GM03348 (cell line): ENCODE results near the gene NMT1.
"Not testable (repeated sequence)": the region's sequence is repeated elsewhere in the genome, so short reads cannot be mapped to it uniquely, and the experiment has no call there.

Experiments used
- DNase-seq: peaks from one replicate; pipeline ENCODE4 v3.0.0; 2012; ENCODE audit warnings: low spot score

NMT1 gene

GRCh38 chr17:45120558-45120957 is 59.4 kb downstream of the NMT1 start:
- DNase-seq = no peak

GRCh38 chr17:45121055-45121454 is 59.9 kb downstream of the NMT1 start:
- DNase-seq = no peak

DNA sequence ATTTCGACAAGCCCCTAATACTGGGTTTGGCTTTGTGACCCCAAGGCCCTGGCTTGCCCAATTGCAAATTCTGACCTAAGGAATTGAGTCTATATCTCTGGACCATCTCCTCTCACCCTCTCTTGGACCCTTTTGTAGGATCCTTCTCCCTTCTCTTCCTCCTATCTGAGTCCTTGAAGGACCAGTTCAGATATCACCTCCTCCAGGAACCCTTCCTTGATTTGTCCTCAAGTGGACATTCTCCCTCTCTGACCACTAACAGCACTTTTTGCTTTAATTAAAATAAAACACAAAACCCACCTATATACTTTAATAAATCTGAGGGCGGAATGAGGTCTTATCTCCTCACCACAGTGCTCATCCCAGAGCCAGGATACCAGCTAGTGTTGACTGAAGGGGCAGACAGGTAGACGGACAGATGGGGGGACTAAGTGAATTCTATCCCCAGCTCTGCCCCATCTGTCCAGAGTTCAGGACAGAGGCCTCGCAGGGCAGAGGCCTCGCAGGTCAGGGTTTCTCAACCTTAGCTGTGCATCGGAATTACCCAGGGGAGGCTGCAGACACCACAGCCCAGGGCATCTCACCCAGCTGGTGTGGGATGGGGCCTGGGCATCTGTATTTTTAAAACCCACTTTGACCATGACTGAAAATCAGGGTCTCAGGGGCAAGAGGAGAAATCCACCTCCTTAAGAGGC is 62.1 kb downstream of the NMT1 start:
- DNase-seq = no peak

GRCh38 chr17:45123930-45124796 is 63.0 kb downstream of the NMT1 start:
- DNase-seq = peak; percentile 94

GRCh38 chr17:45124797-45125122 is 63.6 kb downstream of the NMT1 start:
- DNase-seq = not testable (repeated sequence)

DNA sequence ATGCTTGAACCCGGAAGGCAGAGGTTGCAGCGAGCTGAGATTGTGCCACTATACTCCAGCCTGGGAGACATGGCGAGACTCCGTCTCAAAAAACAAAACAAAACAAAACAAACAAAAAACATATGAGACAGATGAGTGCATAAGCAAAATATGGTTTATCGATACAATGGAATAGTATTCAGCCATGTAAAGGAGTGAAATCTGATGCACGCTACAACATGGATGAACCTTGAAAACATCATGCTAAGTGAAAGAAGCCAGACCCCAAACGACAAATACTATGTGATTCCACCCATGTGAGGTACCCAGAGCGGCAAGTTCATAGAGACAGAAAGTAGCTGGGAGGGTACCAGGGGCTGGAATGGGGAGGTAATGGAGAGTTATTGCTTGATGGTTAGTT is 64.4 kb downstream of the NMT1 start:
- DNase-seq = no peak

DNA sequence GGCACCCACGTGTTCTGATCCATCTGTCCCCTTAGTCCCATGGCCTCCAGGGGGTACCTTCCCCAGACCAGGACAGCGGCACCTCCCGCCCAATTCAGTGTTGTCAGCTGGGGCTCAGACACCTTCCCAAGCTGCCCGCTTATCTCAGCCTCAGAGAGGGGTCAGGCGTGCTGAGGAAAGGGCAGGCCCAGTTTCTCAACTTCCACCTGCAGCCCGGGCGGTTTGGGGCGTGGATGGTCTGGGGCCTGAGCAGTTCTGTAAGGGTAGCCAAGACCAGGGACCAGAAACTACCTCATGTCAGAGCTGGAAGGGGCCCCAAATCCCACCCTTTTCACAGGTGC is 66.1 kb downstream of the NMT1 start:
- no peak for DNase-seq

DNA sequence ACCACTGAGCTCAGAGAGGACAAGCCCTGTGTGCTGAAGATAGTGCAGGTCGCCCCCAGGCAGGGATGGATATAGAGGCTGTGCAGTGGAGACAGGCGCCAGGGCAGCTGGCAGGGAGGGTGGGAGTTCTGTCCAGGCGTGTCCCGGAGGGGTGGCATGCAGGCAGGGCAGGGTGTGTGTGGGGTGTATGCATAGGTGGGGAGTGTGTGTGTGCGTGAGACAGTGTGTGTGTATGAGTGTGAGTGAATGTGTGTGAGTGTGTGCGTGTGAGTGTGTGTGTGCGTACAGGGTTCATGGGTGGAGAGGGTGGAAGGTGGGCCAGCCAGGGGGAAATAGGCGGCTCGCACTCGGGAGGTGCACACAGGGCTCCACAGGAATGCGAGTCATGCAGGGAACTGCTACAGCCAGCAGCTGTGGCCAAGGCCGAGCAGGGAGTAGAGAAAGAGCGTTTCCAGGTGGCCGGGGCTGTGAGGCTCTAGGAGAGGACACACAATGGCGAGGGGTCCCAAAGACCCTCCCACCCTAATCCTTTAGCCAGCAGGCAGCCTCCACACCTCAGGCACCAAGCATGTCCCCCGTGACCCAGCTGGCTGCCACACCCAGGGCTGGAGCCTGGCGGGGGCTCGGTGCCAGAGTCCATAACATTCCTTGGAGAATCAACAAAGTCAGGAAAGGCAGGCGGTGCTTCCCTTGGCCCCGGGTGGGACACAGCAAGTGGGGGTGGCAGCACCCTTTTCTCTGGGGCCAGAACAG is 66.6 kb downstream of the NMT1 start:
- DNase-seq = peak; percentile 77

- no peak for DNase-seq
Observed at GRCh38 chr17:45128331-45128730, 67.2 kb downstream of the NMT1 start.

GRCh38 chr17:45128989-45129388 is 67.9 kb downstream of the NMT1 start:
- DNase-seq = no peak

DNA sequence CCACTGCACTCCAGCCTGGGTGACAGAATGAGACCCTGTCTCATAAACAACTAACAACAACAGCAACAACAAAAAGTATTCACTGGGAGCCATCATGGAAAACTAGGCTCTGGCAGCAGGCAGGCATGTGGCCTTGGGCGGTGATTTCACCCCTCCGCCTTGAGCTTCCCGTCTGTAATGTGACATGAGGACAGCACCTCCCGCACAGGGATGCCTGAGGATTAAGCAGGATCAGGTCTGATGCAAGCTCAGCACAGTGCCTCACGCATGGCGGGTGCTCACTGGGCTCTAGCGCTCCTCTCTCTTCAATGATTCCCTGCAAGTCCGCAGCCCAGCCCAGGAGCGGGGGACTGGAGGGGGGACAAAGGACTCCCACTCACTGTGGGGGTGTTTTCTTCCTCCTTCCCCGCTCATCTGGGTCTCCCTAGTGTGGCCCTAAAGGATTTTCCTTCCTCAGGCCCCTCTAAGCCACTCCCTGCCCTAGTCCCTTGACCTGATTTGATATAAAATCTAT is 68.4 kb downstream of the NMT1 start:
- no peak for DNase-seq

GRCh38 chr17:45129940-45130680 is 69.0 kb downstream of the NMT1 start:
- no peak for DNase-seq

- no peak for DNase-seq
Observed at GRCh38 chr17:45130681-45131615, 69.8 kb downstream of the NMT1 start.

DNA sequence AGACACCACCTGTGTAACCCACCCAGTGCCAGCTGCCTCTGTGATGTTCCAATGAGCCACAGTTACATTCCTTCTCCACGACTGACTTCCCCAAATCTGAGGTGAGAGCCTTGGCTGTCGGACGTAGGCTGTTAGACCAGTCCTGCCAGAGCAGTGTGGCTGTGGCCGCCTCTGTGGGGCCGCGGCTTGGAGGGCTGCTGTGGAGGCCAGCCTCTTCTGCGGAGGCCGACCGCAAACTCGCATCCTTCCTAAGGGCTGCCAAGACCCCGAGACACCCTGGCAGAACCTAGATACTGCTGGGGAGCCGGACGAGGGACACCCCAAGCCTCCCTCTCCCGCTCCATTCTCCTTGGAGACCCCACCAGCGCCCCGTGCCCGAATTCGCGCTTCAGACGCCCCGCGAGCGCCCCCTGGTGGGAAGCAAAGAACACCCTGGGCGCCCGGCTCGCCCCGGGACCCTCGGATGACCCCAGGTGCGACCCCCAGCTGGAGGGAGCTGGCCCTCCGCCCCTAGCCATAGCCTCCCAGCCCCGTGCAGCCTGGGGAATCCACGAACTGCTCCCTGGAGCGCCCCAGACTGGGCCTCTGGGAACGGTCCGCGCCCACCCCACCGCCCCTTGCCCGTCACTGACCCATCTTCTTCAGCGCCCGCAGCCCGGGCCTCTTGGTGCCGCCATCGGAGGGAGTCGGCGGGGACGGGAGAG is 70.7 kb downstream of the NMT1 start:
- peak; percentile 61 for DNase-seq

GRCh38 chr17:45132320-45132571 is 71.1 kb downstream of the NMT1 start, which contains the start of gene PLCD3:
Gene PLCD3 (minus strand): TSS chr17:45132515. CDS start chr17:45132410, 105 bp downstream.
- no peak for DNase-seq

- peak; percentile 94 for DNase-seq
Observed at GRCh38 chr17:45132572-45133463, 71.7 kb downstream of the NMT1 start.

GRCh38 chr17:45135192-45135977 is 74.3 kb downstream of the NMT1 start, which contains the start of gene ACBD4:
Gene ACBD4 (plus strand): TSS chr17:45135687. CDS start chr17:45136145, 458 bp downstream.
- DNase-seq = peak; percentile 98
